Thyroid gland (tissue), 4 donors: Measurements from ENCODE around the gene CYP2W1. TPM values are rescaled to one million over a fixed set of nuclear protein-coding genes. Genes with fewer than 3 reads are reported as not detected.

Source experiments
- DNase-seq, 2 donors: peaks; one replicate each; pipeline ENCODE4 v3.0.0-alpha.2; 2019
- H3K27ac ChIP-seq, 3 donors: fragments of 200-600 bp; sonication (generic); 1 replicate in 2 of 3; 2 replicates in 1 of 3; pipeline ENCODE4 v1.5.1; 2016 to 2019; ENCODE audit warnings: mild to moderate bottlenecking in 1 of 3, moderate library complexity in 1 of 3
- H3K27me3 ChIP-seq: fragments of 200-600 bp; sonication (generic); one replicate; pipeline ENCODE4 v1.5.1; 2019
- H3K36me3 ChIP-seq, 2 donors: fragments of 200-600 bp; sonication (generic); one replicate each; pipeline ENCODE4 v1.5.1; 2016 to 2019
- H3K4me1 ChIP-seq, 2 donors: fragments of 200-600 bp; sonication (generic); one replicate each; pipeline ENCODE4 v1.5.1; 2017 to 2019
- H3K4me3 ChIP-seq, 3 donors: fragments of 200-600 bp; sonication (generic); replicated peaks in 1 of 3; 1 replicate in 2 of 3; 2 replicates in 1 of 3; pipeline ENCODE4 v1.5.1; 2016; ENCODE audit warnings: mild to moderate bottlenecking in 1 of 3
- H3K9me3 ChIP-seq: fragments of 200-600 bp; sonication (generic); one replicate; pipeline ENCODE4 v1.5.1; 2017
- POLR2A ChIP-seq, 2 donors: fragments of 450-650 bp; IDR thresholded peaks; one replicate each; pipeline ENCODE4 v1.6.1; 2017; ENCODE audit warnings: antibody characterized with exemption in 2 of 2, mild to moderate bottlenecking in 2 of 2, moderate library complexity in 1 of 2
- WGBS, 2 donors: methylation state at CpG; one replicate each; pipeline ENCODE4 v1.1.5; 2017; 5-methylcytosine and 5-hydroxymethylcytosine counted together
- intact Hi-C: fragments of 100-400 bp; cut with DNase I; formaldehyde crosslinking; loops from one replicate; pipeline ENCODE4 v1.15.1; 2023
- total RNA-seq, 4 donors: library from RNA; depleted of rRNA; stranded (reverse); fragments of >200 nt; gene quantifications; one replicate each; pipeline ENCODE4 v1.2.3, GENCODE V29; 2016
- TF ChIP-seq, protein P1 (sequence below), 6 experiments: fragments of 200-600 bp in 3 of 6; fragments of 450-650 bp in 3 of 6; sonication (generic) in 3 of 6; IDR thresholded peaks; one replicate each; pipeline ENCODE4 v1.5.1; 2016 to 2019; ENCODE audit warnings: antibody characterized with exemption in 6 of 6, mild to moderate bottlenecking in 2 of 6, inconsistent platforms in 1 of 6, moderate library complexity in 1 of 6

CYP2W1 gene
- total RNA-seq, 4 donors from 2014 or later = not detected

GRCh38 chr7:974172-974571 is 8.8 kb upstream of the CYP2W1 start:
- intact Hi-C loops = loop anchor here (10.0 kb wide), 1 partner anchor 649 kb away; no protein-coding TSS in a partner anchor
- H3K27ac ChIP-seq = no peak overlapping the region
- DNase-seq = no peak
- no peaks in the 10 kb centered on the region for H3K27me3 ChIP-seq
- H3K9me3 ChIP-seq = no peaks in the 10 kb centered on the region
- 44 to 45% methylated on average over 7 of the region's 7 CpGs for WGBS, 2 donors
- peak overlapping the region in 2 of 3 donors; percentile 96 to 100 for H3K4me3 ChIP-seq
- H3K36me3 ChIP-seq = peaks cover 8 to 18% of the 10 kb centered on the region in 2 donors
- no peak for TF ChIP-seq POLR2A (IDR thresholded peaks at IDR 0.05)
- TF ChIP-seq, protein P1, sequence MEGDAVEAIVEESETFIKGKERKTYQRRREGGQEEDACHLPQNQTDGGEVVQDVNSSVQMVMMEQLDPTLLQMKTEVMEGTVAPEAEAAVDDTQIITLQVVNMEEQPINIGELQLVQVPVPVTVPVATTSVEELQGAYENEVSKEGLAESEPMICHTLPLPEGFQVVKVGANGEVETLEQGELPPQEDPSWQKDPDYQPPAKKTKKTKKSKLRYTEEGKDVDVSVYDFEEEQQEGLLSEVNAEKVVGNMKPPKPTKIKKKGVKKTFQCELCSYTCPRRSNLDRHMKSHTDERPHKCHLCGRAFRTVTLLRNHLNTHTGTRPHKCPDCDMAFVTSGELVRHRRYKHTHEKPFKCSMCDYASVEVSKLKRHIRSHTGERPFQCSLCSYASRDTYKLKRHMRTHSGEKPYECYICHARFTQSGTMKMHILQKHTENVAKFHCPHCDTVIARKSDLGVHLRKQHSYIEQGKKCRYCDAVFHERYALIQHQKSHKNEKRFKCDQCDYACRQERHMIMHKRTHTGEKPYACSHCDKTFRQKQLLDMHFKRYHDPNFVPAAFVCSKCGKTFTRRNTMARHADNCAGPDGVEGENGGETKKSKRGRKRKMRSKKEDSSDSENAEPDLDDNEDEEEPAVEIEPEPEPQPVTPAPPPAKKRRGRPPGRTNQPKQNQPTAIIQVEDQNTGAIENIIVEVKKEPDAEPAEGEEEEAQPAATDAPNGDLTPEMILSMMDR (IDR thresholded peaks at IDR 0.05) = no peak
- H3K4me1 ChIP-seq = peaks cover 18 to 22% of the 10 kb centered on the region in 2 donors

DNA sequence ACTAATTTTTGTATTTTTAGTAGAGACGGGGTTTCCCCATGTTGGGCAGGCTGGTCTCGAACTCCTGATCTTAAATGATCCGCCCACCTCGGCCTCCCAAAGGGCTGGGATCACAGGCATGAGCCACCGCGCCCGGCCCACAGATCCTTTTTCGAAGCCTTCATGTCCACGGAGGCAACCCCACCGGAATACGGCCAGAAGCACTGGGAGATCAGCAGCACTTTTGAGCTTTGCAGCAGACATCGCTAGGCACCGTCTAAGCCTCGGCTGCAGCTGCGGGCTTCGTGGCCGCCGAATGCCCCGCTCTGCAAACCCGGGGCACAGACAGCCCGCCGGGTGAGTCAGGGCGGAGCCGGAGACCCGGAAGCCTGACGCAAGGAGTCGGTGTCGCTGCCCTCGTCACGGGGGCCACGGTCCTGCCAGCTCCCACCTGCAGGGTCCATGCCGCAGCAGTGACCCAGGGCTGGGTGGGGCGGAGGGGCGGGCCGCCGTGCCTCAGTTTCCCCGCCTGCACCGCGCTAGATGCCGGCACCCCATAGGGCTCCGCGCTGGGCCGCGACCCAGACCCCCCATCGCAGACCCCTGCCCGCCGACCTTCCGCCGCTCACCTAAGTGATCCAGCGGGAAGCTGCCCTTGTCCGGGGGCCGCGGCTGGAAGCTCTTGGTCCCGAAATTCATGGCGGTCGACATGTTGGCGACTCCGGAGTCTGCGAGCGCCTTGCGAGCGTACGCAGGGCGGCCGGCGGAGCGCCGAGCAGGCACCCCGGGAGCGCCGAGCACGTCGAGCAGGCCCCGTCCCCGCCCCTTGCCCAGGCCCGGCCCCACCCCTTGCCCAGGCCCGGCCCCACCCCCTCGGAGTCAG is 7.9 kb upstream of the CYP2W1 start, which contains the start of gene COX19:
COX19 (minus strand) TSS at position 730 of the 862 bp plus-strand sequence; CDS start at position 690, 40 bp downstream.
- intact Hi-C loops = loop anchor here (10.0 kb wide), 1 partner anchor 650 kb away; no protein-coding TSS in a partner anchor
- H3K9me3 ChIP-seq = no peaks in the 10 kb centered on the region

GRCh38 chr7:975702-976473 is 7.1 kb upstream of the CYP2W1 start:
- 67 to 89% methylated on average over 13 to 15 of the region's 28 CpGs for WGBS, 2 donors
- no peak for DNase-seq
- Histone ChIP-seq H3K9me3 (no peaks in the 10 kb centered on the region), H3K36me3 (peaks cover 4 to 12% of the 10 kb centered on the region in 2 donors), H3K4me1 (peaks cover 22% of the 10 kb centered on the region in 2 donors), H3K27ac (no peak overlapping the region), H3K27me3 (no peaks in the 10 kb centered on the region), H3K4me3 (peak overlapping the region in 2 of 3 donors; percentile 99 to 100)
- TF ChIP-seq POLR2A (IDR thresholded peaks at IDR 0.05) = no peak
- TF ChIP-seq, protein P1 (IDR thresholded peaks at IDR 0.05) = no peak
- intact Hi-C loops = loop anchor here (10.0 kb wide), 1 partner anchor 651 kb away; no protein-coding TSS in a partner anchor

More for the DNA sequence above, 7.9 kb upstream of the CYP2W1 start, which contains the start of gene COX19:
- peak within 1 kb of the TSS; percentile 96 to 100 (median 99) for H3K4me3 ChIP-seq
- peaks cover 21 to 22% of the 10 kb centered on the region in 2 donors for H3K4me1 ChIP-seq
- DNase-seq = peak; percentile 84 to 88
- WGBS, 2 donors = 0 to 1% methylated on average over 11 to 24 of the region's 78 CpGs
- TF ChIP-seq POLR2A (IDR thresholded peaks at IDR 0.05) = peak; percentile 29 to 72
- TF ChIP-seq, protein P1 (IDR thresholded peaks at IDR 0.05) = no peak
- peaks cover 8 to 17% of the 10 kb centered on the region in 2 donors for H3K36me3 ChIP-seq
- peak within 1 kb of the TSS; percentile 85 to 96 (median 88) for H3K27ac ChIP-seq
- no peaks in the 10 kb centered on the region for H3K27me3 ChIP-seq

- TF ChIP-seq, protein P1 (IDR thresholded peaks at IDR 0.05) = no peak
- no peak for TF ChIP-seq POLR2A (IDR thresholded peaks at IDR 0.05)
- Histone ChIP-seq H3K4me3 (no peak overlapping the region), H3K27me3 (no peaks in the 10 kb centered on the region), H3K27ac (no peak overlapping the region), H3K9me3 (no peaks in the 10 kb centered on the region), H3K4me1 (peaks cover 22% of the 10 kb centered on the region in 2 donors), H3K36me3 (peaks cover 4 to 5% of the 10 kb centered on the region in 2 donors)
- WGBS, 2 donors = 91 to 93% methylated on average over 19 of the region's 19 CpGs
- intact Hi-C loops = loop anchor here (10.0 kb wide), 1 partner anchor 652 kb away; no protein-coding TSS in a partner anchor
- no peak for DNase-seq
Measured at GRCh38 chr7:976901-977325, 6.1 kb upstream of the CYP2W1 start.
